GM18526 (cell line): Measurements from ENCODE around the gene ZSWIM8.

Experiments
- POLR2A ChIP-seq: IDR thresholded peaks from 3 replicates; pipeline ENCODE4 v1.6.1; 2011; ENCODE audit not compliant: insufficient read length; ENCODE audit errors: extremely low read depth

Gene ZSWIM8

GRCh38 chr10:73803680-73804286, 18.4 kb downstream of the ZSWIM8 start:
- TF ChIP-seq POLR2A, result no peak

GRCh38 chr10:73806176-73806950, 21.0 kb downstream of the ZSWIM8 start:
- no peak for TF ChIP-seq POLR2A

- no peak for TF ChIP-seq POLR2A
These were observed 22.1 kb downstream of the ZSWIM8 start for GRCh38 chr10:73807471-73807870.

GRCh38 chr10:73808021-73808815, 22.8 kb downstream of the ZSWIM8 start:
- TF ChIP-seq POLR2A, result no peak

GRCh38 chr10:73809061-73809818, 23.8 kb downstream of the ZSWIM8 start:
- no peak for TF ChIP-seq POLR2A

- no peak for TF ChIP-seq POLR2A
These were observed 24.9 kb downstream of the ZSWIM8 start for GRCh38 chr10:73810358-73810734.

GRCh38 chr10:73810735-73811465, 25.5 kb downstream of the ZSWIM8 start:
- no peak for TF ChIP-seq POLR2A

GRCh38 chr10:73812657-73813056, 27.3 kb downstream of the ZSWIM8 start:
- TF ChIP-seq POLR2A, result no peak

GRCh38 chr10:73813333-73813732, 27.9 kb downstream of the ZSWIM8 start:
- no peak for TF ChIP-seq POLR2A

GRCh38 chr10:73814276-73814895, 29.0 kb downstream of the ZSWIM8 start:
- no peak for TF ChIP-seq POLR2A

- no peak for TF ChIP-seq POLR2A
These were observed 29.7 kb downstream of the ZSWIM8 start for GRCh38 chr10:73814896-73815718.

GRCh38 chr10:73815719-73816030, 30.3 kb downstream of the ZSWIM8 start:
- no peak for TF ChIP-seq POLR2A

GRCh38 chr10:73816917-73817729, 31.7 kb downstream of the ZSWIM8 start:
- TF ChIP-seq POLR2A, result no peak
